Left ventricle myocardium superior (tissue), 1 donor: ENCODE results near the gene NEBL. TPM values are rescaled to one million over a fixed set of nuclear protein-coding genes. Genes with fewer than 3 reads are reported as not detected.

ENCODE experiments used
- ATAC-seq: fragments of 200-7000 bp; cut with Tn5 transposase; one replicate; pipeline ENCODE4 v1.9.1; 2020; ENCODE audit warnings: mild to moderate bottlenecking, moderate library complexity
- DNase-seq: peaks from one replicate; pipeline ENCODE4 v3.0.0-alpha.2; 2020
- intact Hi-C: fragments of 100-400 bp; cut with micrococcal nuclease; formaldehyde crosslinking; loops from one replicate; pipeline ENCODE4 v1.11.0; 2022
- total RNA-seq: library from RNA; stranded (reverse); fragmentation: NEBNext Ultra II Directional; extraction: Animal tissue kit (Norgen Biotek cat#: 25700); gene quantifications from one replicate; pipeline ENCODE4 v1.2.1, GENCODE V29; 2021
- donor health status: DM: no; HTN: yes; CAD: no; lungs with severe emphysema.

The NEBL gene
- total RNA-seq, 1 donor from 2014 or later = 781 TPM

GRCh38 chr10:20814116-20814515 is 83.0 kb downstream of the NEBL start:
- intact Hi-C loops = no loop called here
- ATAC-seq = no peak

GRCh38 chr10:20811131-20811530 is 86.0 kb downstream of the NEBL start:
- intact Hi-C loops = no loop called here
- ATAC-seq (no peak), DNase-seq (no peak)

More at GRCh38 chr10:20814116-20814515, 83.0 kb downstream of the NEBL start:
- no peak for DNase-seq

GRCh38 chr10:20809631-20810030 is 87.5 kb downstream of the NEBL start:
- ATAC-seq (no peak), DNase-seq (no peak)
- intact Hi-C loops = no loop called here

DNA sequence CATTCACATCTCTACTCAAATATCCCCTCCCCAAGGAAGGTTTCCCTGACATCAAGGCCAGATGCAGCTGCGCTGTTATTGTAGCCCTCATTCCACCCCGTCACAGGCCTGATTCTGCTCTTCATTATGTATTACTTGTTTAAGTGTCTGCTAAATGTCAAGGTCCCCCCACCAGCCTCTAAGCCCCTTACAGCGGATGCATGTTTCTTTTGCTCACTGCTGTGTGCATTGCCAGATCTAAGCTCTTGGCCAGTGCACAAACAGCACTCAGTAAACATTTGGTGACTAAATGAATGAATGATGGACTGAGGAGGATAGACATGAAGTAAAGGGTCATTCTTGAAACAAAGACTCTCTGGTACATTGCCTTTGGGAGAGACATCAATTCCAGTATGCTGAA is 90.6 kb downstream of the NEBL start:
- intact Hi-C loops = no loop called here
- ATAC-seq (peak; percentile 9), DNase-seq (no peak)

- intact Hi-C loops = no loop called here
Measured at GRCh38 chr10:20797290-20797689, 99.8 kb downstream of the NEBL start.

GRCh38 chr10:20795391-20795790 is 101.7 kb downstream of the NEBL start:
- DNase-seq (no peak), ATAC-seq (no peak)
- intact Hi-C loops = no loop called here

More at GRCh38 chr10:20797290-20797689, 99.8 kb downstream of the NEBL start:
- no peak for ATAC-seq
- no peak for DNase-seq

GRCh38 chr10:20785174-20785573 is 111.9 kb downstream of the NEBL start:
- intact Hi-C loops = no loop called here
- ATAC-seq = no peak

GRCh38 chr10:20778008-20778757 is 118.9 kb downstream of the NEBL start:
- DNase-seq (no peak), ATAC-seq (peak; percentile 22)

More at GRCh38 chr10:20785174-20785573, 111.9 kb downstream of the NEBL start:
- DNase-seq = no peak

GRCh38 chr10:20776384-20777118 is 120.6 kb downstream of the NEBL start:
- peak; percentile 6 for ATAC-seq
- DNase-seq = no peak
- intact Hi-C loops = no loop called here

More at GRCh38 chr10:20778008-20778757, 118.9 kb downstream of the NEBL start:
- intact Hi-C loops = no loop called here

GRCh38 chr10:20771051-20771450 is 126.1 kb downstream of the NEBL start:
- DNase-seq = no peak
- ATAC-seq = no peak
- intact Hi-C loops = no loop called here

DNA sequence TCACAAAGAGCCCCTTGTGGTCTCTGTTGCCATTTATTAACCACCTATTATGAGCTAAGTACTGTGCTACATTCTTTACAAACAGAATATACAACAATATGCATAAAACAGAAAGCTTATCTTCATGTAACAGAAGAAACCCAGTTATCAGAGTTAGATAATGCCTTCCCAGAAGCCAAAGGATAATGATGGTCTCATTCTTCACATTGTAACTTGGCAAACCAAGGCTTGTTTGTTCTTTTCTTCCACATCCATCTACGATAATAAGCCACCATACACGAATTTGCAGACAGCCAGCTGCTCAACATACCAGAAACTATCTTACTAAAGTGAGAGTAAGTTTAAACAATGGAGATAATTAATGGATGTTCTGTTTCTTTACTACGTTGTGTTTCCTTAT is 127.6 kb downstream of the NEBL start:
- intact Hi-C loops = no loop called here
- ATAC-seq = no peak
- DNase-seq = no peak

DNA sequence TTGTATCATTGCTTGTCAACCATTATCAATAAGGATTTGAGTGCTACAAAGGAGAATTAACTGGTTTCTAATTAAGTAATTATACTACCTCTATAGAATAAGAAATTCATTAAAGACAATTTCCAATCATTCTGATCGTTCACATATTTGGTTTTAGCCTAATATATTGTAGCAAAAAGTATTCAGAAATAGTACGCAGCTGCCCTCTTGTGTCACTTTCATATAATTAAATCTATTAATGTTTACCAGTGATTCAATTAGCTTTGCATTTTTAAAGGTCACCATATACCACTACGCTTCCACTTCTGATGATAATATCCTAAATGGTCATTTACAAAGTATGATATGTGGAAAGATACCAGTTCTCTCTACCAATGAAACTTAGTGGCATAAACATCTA is 128.3 kb downstream of the NEBL start:
- no peak for DNase-seq
- intact Hi-C loops = no loop called here
- no peak for ATAC-seq

- ATAC-seq (peak; percentile 36), DNase-seq (no peak)
- intact Hi-C loops = no loop called here
Measured at GRCh38 chr10:20767028-20767427, 130.1 kb downstream of the NEBL start.

DNA sequence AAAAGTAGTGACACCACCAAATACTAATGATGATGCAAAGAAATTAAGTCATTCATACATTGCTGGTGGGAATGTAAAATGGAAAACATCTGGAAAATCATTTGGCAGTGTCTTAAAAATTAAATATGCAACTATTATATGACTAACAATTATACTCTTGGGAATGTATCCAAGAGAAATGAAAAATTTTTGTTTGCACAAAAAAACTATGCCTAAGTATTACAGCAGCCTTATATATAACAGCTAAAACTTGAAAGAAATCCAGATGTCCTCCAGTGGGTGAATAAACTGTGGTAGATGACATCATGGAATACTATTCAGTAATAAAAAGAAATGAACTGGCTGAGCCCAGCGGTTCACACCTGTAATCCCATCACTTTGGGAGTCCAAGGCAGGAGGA is 132.0 kb downstream of the NEBL start:
- DNase-seq (no peak), ATAC-seq (no peak)
- intact Hi-C loops = no loop called here

DNA sequence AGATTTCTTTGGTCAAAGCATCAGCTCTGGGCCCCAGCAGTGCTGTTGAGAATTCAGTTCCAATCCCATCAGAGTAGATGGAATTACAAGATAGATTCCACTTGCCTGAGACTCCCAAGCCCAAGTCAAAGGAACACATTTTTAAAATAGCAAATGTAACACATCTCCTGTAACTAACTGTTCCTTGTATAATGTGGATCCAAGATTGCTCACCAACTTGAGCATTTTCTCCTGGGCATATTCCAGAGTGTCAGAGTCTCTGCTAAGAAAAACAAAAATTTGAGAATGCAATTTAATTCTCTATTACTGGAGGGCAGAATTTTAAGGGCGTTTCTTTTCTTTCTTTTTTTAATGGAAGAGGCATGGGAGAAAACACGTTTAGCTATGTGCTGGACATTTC is 136.7 kb downstream of the NEBL start:
- ATAC-seq = no peak
- intact Hi-C loops = no loop called here
- no peak for DNase-seq

DNA sequence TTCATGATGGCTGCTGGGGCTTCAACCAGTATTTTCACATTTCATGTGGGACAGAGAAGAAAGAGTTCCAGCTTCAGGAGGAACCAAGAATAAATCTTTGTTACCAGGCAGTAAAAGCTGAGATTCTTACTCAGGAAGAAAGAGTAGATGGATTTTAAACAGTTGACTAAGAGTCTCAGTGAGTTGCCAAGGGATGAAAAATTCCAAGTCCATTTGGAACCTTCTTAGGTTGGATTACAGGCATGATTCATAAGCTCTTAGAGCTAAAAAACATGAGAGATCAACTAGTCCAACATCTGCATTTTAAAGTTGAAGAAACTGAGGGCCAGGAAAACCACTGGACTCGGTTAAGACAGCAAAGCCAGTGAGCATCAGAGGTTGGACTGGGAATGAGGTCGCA is 148.6 kb downstream of the NEBL start:
- DNase-seq = no peak
- ATAC-seq = no peak
- intact Hi-C loops = no loop called here

- DNase-seq (no peak), ATAC-seq (no peak)
- intact Hi-C loops = no loop called here
Measured at GRCh38 chr10:20747782-20748181, 149.3 kb downstream of the NEBL start.

DNA sequence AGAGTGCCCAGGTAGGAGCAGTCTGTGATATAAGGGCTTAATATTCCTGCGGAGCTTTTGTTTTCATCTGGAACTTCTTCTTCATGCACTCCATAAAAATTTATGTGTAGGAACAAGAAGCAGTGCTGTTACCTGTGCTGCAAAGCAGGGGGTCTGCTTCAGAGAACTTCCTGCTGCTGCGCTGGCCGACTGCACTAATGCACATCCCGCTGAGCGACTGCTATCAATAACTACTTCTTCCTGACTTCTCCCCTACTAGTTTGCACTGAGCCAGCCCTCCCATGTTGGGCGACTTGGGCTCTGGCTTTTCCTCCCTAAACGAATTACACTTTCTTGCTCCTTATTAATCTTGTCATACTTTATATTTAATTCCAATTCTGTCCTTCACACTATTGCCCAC is 150.3 kb downstream of the NEBL start:
- intact Hi-C loops = no loop called here
- ATAC-seq = no peak
- no peak for DNase-seq

GRCh38 chr10:20745556-20746375 is 151.3 kb downstream of the NEBL start:
- intact Hi-C loops = no loop called here
- DNase-seq = no peak
- ATAC-seq = no peak

- intact Hi-C loops = no loop called here
- no peak for ATAC-seq
- DNase-seq = no peak
Measured at GRCh38 chr10:20744821-20745220, 152.3 kb downstream of the NEBL start.
